Measurements from ENCODE around the gene TENM4.

GRCh38 chr11:79042824-79043223 is 398.0 kb downstream of the TENM4 start:
- no peak for TF ChIP-seq POLR2AphosphoS5 (IDR thresholded peaks at IDR 0.05; ENCODE audit: borderline replicate concordance, low read depth, low read length)
- TF ChIP-seq EZH2 (IDR thresholded peaks at IDR 0.05): no peak
